ENCODE measurements around the gene MYO1D.

- no peak for TF ChIP-seq CTCF (conservative IDR thresholded peaks at IDR 0.05; ENCODE audit: low read depth, low read length)
- TF ChIP-seq EZH2 (IDR thresholded peaks at IDR 0.05; ENCODE audit: low read length, unreplicated experiment): no peak
- TF ChIP-seq EZH2phosphoT487 (IDR thresholded peaks at IDR 0.05; ENCODE audit: borderline replicate concordance, low read length): no peak
These were observed 368.0 kb downstream of the MYO1D start for GRCh38 chr17:32508926-32509325.
